H1 (cell line): ENCODE results near the gene LRBA. TPM values are rescaled to one million over a fixed set of nuclear protein-coding genes. Genes with fewer than 3 reads are reported as not detected.

ENCODE experiments used
- CTCF ChIA-PET: fragments of 300-600 bp; sonication (Branson Sonifier 250); formaldehyde crosslinking; loops from one replicate; lab custom pipeline; 2021; ENCODE audit not compliant: partially characterized antibody; lab: Charles Lee
- POLR2A ChIA-PET: fragments of 300-600 bp; sonication (Branson Sonifier 250); formaldehyde crosslinking; loops from one replicate; lab custom pipeline; 2021; ENCODE audit warnings: inconsistent platforms; ENCODE audit not compliant: partially characterized antibody; lab: Charles Lee
- DNase-seq, 2 experiments: peaks; one replicate each; pipeline versions ENCODE4 v3.0.0 to v3.0.0-alpha.2; 2010 to 2022; ENCODE audit warnings: low spot score in 2 of 2, low read depth in 1 of 2, mixed read lengths in 1 of 2
- FAIRE-seq: peaks from 2 replicates; lab custom pipeline; 2011; peaks lifted over from hg19 to GRCh38; lab: Jason Lieb, UNC
- H2AFZ ChIP-seq: 2 replicates; pipeline ENCODE4 v1.8.1; 2012; ENCODE audit warnings: low read length, inconsistent platforms
- H2AK5ac ChIP-seq: 2 replicates; pipeline ENCODE4 v1.6.1; 2013; ENCODE audit warnings: low read depth, low read length
- H2BK120ac ChIP-seq: replicated peaks from 2 replicates; pipeline ENCODE3; 2013; ENCODE audit warnings: low read depth, low read length, inconsistent platforms
- H2BK12ac ChIP-seq: 2 replicates; pipeline ENCODE4 v1.6.1; 2013; ENCODE audit warnings: low read depth, low read length
- H2BK15ac ChIP-seq: 2 replicates; pipeline ENCODE4 v1.6.1; 2013; ENCODE audit warnings: low read length
- H2BK20ac ChIP-seq: 2 replicates; pipeline ENCODE4 v1.6.1; 2013; ENCODE audit warnings: low read length
- H2BK5ac ChIP-seq: 2 replicates; pipeline ENCODE4 v1.6.1; 2013; ENCODE audit warnings: low read depth, low read length
- H3K14ac ChIP-seq: 2 replicates; pipeline ENCODE4 v1.6.1; 2013; ENCODE audit warnings: inconsistent platforms; ENCODE audit not compliant: insufficient read length
- H3K18ac ChIP-seq: 2 replicates; pipeline ENCODE4 v1.6.1; 2013; ENCODE audit warnings: low read length; ENCODE audit errors: extremely low read depth
- H3K23ac ChIP-seq: 2 replicates; pipeline ENCODE4 v1.6.1; 2013; ENCODE audit warnings: inconsistent platforms; ENCODE audit not compliant: insufficient read length
- H3K23me2 ChIP-seq: 2 replicates; pipeline ENCODE4 v1.6.1; 2013; ENCODE audit warnings: low read depth, low read length
- H3K27ac ChIP-seq: 2 replicates; pipeline ENCODE4 v1.6.1; 2011; ENCODE audit warnings: low read depth, low read length, inconsistent platforms
- H3K27me3 ChIP-seq, 4 experiments: replicated peaks in 1 of 4; 1 replicate in 1 of 4; 2 replicates in 3 of 4; pipeline versions ENCODE4 v1.6.1 to v1.8.1; 2011 to 2013; ENCODE audit warnings: low read length in 3 of 4, mild to moderate bottlenecking in 3 of 4, inconsistent platforms in 2 of 4, mixed read lengths in 2 of 4, moderate library complexity in 1 of 4; ENCODE audit not compliant: control insufficient read depth in 3 of 4, insufficient read depth in 3 of 4; ENCODE audit errors: extremely low read depth in 1 of 4
- H3K36me3 ChIP-seq, 4 experiments: 2 replicates each; pipeline versions ENCODE4 v1.6.1 to v1.8.1; 2011 to 2013; ENCODE audit warnings: mild to moderate bottlenecking in 4 of 4, low read length in 3 of 4, moderate library complexity in 2 of 4, control low read depth in 1 of 4, inconsistent platforms in 1 of 4; ENCODE audit not compliant: insufficient read depth in 4 of 4, control insufficient read depth in 2 of 4
- H3K4ac ChIP-seq: replicated peaks from 2 replicates; pipeline ENCODE3; 2013; ENCODE audit warnings: low read length, low read depth, mixed read lengths, inconsistent platforms; ENCODE audit not compliant: insufficient read length
- H3K4me1 ChIP-seq, 4 experiments: replicated peaks in 1 of 4; 1 replicate in 1 of 4; 2 replicates in 3 of 4; pipeline versions ENCODE4 v1.6.1 to v1.8.1; 2011 to 2013; ENCODE audit warnings: low read length in 3 of 4, inconsistent platforms in 2 of 4, mixed read lengths in 1 of 4; ENCODE audit not compliant: insufficient read depth in 4 of 4, control insufficient read depth in 3 of 4
- H3K4me2 ChIP-seq, 2 experiments: 2 replicates each; pipeline versions ENCODE4 v1.6.1 to v1.8.1; 2011 to 2013; ENCODE audit warnings: low read depth in 2 of 2, low read length in 2 of 2, control low read depth in 1 of 2, inconsistent platforms in 1 of 2, mild to moderate bottlenecking in 1 of 2; ENCODE audit not compliant: insufficient read depth in 1 of 2
- H3K4me3 ChIP-seq, 4 experiments: fragments of 200-600, 300-600 bp in 1 of 4; sonication (generic), shearing (Covaris generic), sonication (Bioruptor Twin) in 1 of 4; 2 replicates each; pipeline versions ENCODE4 v1.5.1 to v1.8.1; 2011 to 2016; ENCODE audit warnings: low read length in 4 of 4, low read depth in 3 of 4, control low read depth in 2 of 4, inconsistent platforms in 2 of 4, mild to moderate bottlenecking in 2 of 4, mixed read lengths in 1 of 4, moderate library complexity in 1 of 4; ENCODE audit not compliant: insufficient read depth in 2 of 4; ENCODE audit errors: extremely low read depth in 1 of 4
- H3K56ac ChIP-seq: replicated peaks from 2 replicates; pipeline ENCODE3; 2013; ENCODE audit warnings: low read depth, mild to moderate bottlenecking, mixed read lengths, low read length, inconsistent platforms; ENCODE audit not compliant: insufficient read length
- H3K79me1 ChIP-seq: 2 replicates; pipeline ENCODE4 v1.6.1; 2013; ENCODE audit warnings: low read depth, low read length, control low read depth
- H3K79me2 ChIP-seq, 2 experiments: 2 replicates each; pipeline versions ENCODE4 v1.6.1 to v1.8.1; 2012 to 2013; ENCODE audit warnings: low read length in 2 of 2, mild to moderate bottlenecking in 2 of 2, inconsistent platforms in 1 of 2; ENCODE audit not compliant: insufficient read depth in 2 of 2, control insufficient read depth in 1 of 2
- H3K9ac ChIP-seq, 4 experiments: replicated peaks in 1 of 4; 1 replicate in 1 of 4; 2 replicates in 3 of 4; pipeline versions ENCODE4 v1.6.1 to v1.8.1; 2011 to 2013; ENCODE audit warnings: low read depth in 3 of 4, low read length in 3 of 4, control low read depth in 2 of 4, mild to moderate bottlenecking in 2 of 4, moderate library complexity in 2 of 4, inconsistent platforms in 1 of 4; ENCODE audit errors: extremely low read depth in 1 of 4
- H3K9me3 ChIP-seq, 2 experiments: 2 replicates each; pipeline versions ENCODE4 v1.6.1 to v1.8.1; 2012 to 2013; ENCODE audit warnings: mild to moderate bottlenecking in 2 of 2, moderate library complexity in 2 of 2, control low read depth in 1 of 2, inconsistent platforms in 1 of 2, low read depth in 1 of 2, low read length in 1 of 2, mixed read lengths in 1 of 2; ENCODE audit not compliant: insufficient read depth in 2 of 2
- H4K20me1 ChIP-seq, 2 experiments: replicated peaks in 1 of 2; 2 replicates each; pipeline versions ENCODE3 to v1.8.1; 2011 to 2013; ENCODE audit warnings: inconsistent platforms in 2 of 2, low read length in 2 of 2, mild to moderate bottlenecking in 1 of 2; ENCODE audit not compliant: insufficient read depth in 2 of 2, control insufficient read depth in 1 of 2
- H4K5ac ChIP-seq: 2 replicates; pipeline ENCODE4 v1.6.1; 2013; ENCODE audit warnings: low read length, low read depth, mixed read lengths, inconsistent platforms; ENCODE audit not compliant: insufficient read length
- H4K8ac ChIP-seq: 2 replicates; pipeline ENCODE4 v1.8.0; 2013; ENCODE audit warnings: mild to moderate bottlenecking, moderate library complexity, low read length, inconsistent platforms; ENCODE audit not compliant: insufficient read depth; ENCODE audit errors: extremely low read depth
- H4K91ac ChIP-seq: replicated peaks from 2 replicates; pipeline ENCODE3; 2013; ENCODE audit warnings: low read length, mixed read lengths, inconsistent platforms; ENCODE audit not compliant: insufficient read length
- CREB1 ChIP-seq: IDR thresholded peaks from 2 replicates; pipeline ENCODE4 v1.6.1; 2012; ENCODE audit warnings: inconsistent platforms
- EZH2 ChIP-seq: fragments of 200-600 bp; sonication (generic); IDR thresholded peaks from 2 replicates; pipeline ENCODE4 v1.7.1; 2012; ENCODE audit warnings: low read depth, mild to moderate bottlenecking, moderate library complexity, low read length, inconsistent platforms; ENCODE audit not compliant: severe bottlenecking
- RFX5 ChIP-seq: IDR thresholded peaks from 2 replicates; pipeline ENCODE4 v1.6.1; 2011; ENCODE audit warnings: low read depth, low read length, improper control_type of control experiment, borderline replicate concordance
- SP2 ChIP-seq: IDR thresholded peaks from 2 replicates; pipeline ENCODE4 v1.6.1; 2012; ENCODE audit warnings: mild to moderate bottlenecking, low read length, inconsistent platforms
- USF2 ChIP-seq: IDR thresholded peaks from 2 replicates; pipeline ENCODE4 v1.6.1; 2011; ENCODE audit warnings: low read length, improper control_type of control experiment
- YY1 ChIP-seq: IDR thresholded peaks from 2 replicates; pipeline ENCODE4 v1.6.1; 2011; ENCODE audit warnings: low read depth, mild to moderate bottlenecking, low read length
- WGBS, 2 experiments: shearing (Covaris generic) in 1 of 2; methylation state at CpG; one replicate each; pipeline versions ENCODE4 v1.1.6 to v1.1.7; 2013 to 2015; ENCODE audit warnings: low lambda C conversion rate in 2 of 2, mixed read lengths in 2 of 2, inconsistent platforms in 1 of 2, low coverage in 1 of 2, missing lambda C conversion rate in 1 of 2; ENCODE audit not compliant: insufficient replicate concordance in 2 of 2, insufficient coverage in 1 of 2, insufficient read length in 1 of 2; ENCODE audit errors: extremely low coverage in 1 of 2, missing lambda C conversion rate in 1 of 2; 5-methylcytosine and 5-hydroxymethylcytosine counted together
- polyA plus RNA-seq, 7 experiments: library from polyadenylated mRNA; depleted of rRNA in 3 of 7; stranded (reverse) in 5 of 7; unstranded in 2 of 7; fragments of >200 nt in 5 of 7; fragments of 200-250 nt in 2 of 7; gene quantifications; 1 replicate in 5 of 7; 2 replicates in 1 of 7; 4 replicates in 1 of 7; pipeline versions ENCODE4 v1.2.1 to v1.2.3, GENCODE V29; 2011 to 2013; ENCODE audit warnings: missing spikeins in 2 of 7, mixed read lengths in 2 of 7
- total RNA-seq: library from RNA; stranded (reverse); fragmentation: NEBNext Ultra II Directional; extraction: Animal tissue kit (Norgen Biotek cat#: 25700); gene quantifications from 2 replicates; pipeline ENCODE4 v1.2.1, GENCODE V29; 2021
- TF ChIP-seq, protein P1 (sequence below): IDR thresholded peaks from 2 replicates; pipeline ENCODE4 v1.6.1; 2012; ENCODE audit warnings: inconsistent platforms

The LRBA gene
- total and polyA plus RNA-seq, 2 of the 8 experiments (the other 6 are each of a cell fraction or from before 2014, with no cell fraction given) = 54.6 to 83.2 TPM

DNA sequence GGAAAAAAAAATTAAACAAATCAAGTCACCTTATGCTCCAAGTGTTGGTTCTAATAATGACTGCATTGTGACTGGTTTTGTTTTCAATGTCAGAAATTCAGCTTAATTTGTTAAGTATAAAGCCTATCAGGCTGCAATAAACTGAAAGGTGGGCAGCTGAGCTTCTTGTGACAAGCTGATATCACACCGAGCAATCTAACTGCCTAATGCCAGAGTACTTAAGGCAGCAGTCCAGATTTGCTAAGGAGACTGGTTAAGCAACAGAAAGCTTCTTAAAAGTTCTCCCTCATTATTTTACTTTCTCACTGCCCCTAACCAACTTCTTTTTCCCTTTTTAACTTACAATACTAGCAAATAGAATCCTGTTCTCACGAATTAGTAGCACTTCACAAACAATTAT is 232.2 kb downstream of the LRBA start:
- no peaks in the 10 kb centered on the region for H4K20me1 ChIP-seq
- H2BK20ac ChIP-seq = no peak overlapping the region
- no peak overlapping the region for H4K8ac ChIP-seq
- peaks cover 0 to 8% (median 0%) of the 10 kb centered on the region in 4 experiments; a peak in 2 of 7 replicates for H3K4me1 ChIP-seq
- H3K18ac ChIP-seq = no peak overlapping the region
- no peak overlapping the region for H3K9ac ChIP-seq
- WGBS, 2 experiments = 90% methylated on average over 2 of the region's 2 CpGs; no CpG with 5 or more reads in 1 of the 2 experiments
- H3K4me3 ChIP-seq = no peak overlapping the region
- no peak overlapping the region for H3K56ac ChIP-seq
- H3K14ac ChIP-seq = no peak overlapping the region
- H4K91ac ChIP-seq = no peak overlapping the region
- no peak overlapping the region for H2BK120ac ChIP-seq
- POLR2A ChIA-PET = no interaction called here
- no peaks in the 10 kb centered on the region for H3K27me3 ChIP-seq
- H3K23me2 ChIP-seq = no peaks in the 10 kb centered on the region
- H2BK5ac ChIP-seq = no peak overlapping the region
- no peak overlapping the region for H3K4ac ChIP-seq
- no peaks in the 10 kb centered on the region for H3K9me3 ChIP-seq
- H2AK5ac ChIP-seq = no peak overlapping the region
- CTCF ChIA-PET = interaction anchor here (1.1 kb wide), 1 partner anchor 114 kb away, joined by 3 read pairs; no protein-coding TSS in a partner anchor
- no peak overlapping the region for H2AFZ ChIP-seq
- H3K4me2 ChIP-seq = no peak overlapping the region
- H2BK12ac ChIP-seq = no peak overlapping the region
- FAIRE-seq (no peak), DNase-seq (no peak)
- H3K23ac ChIP-seq = no peak overlapping the region
- H2BK15ac ChIP-seq = no peak overlapping the region
- no peak overlapping the region for H4K5ac ChIP-seq
- no peak overlapping the region for H3K27ac ChIP-seq
- no peaks in the 10 kb centered on the region for H3K36me3 ChIP-seq
- H3K79me2 ChIP-seq = no peaks in the 10 kb centered on the region
- no peaks in the 10 kb centered on the region for H3K79me1 ChIP-seq
- no peak for TF ChIP-seq CREB1
- TF ChIP-seq USF2 = no peak
- TF ChIP-seq EZH2 = no peak
- TF ChIP-seq SP2 = no peak
- TF ChIP-seq, protein P1, sequence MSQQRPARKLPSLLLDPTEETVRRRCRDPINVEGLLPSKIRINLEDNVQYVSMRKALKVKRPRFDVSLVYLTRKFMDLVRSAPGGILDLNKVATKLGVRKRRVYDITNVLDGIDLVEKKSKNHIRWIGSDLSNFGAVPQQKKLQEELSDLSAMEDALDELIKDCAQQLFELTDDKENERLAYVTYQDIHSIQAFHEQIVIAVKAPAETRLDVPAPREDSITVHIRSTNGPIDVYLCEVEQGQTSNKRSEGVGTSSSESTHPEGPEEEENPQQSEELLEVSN = no peak
- no peak for TF ChIP-seq YY1
- TF ChIP-seq RFX5 = no peak
